GM12864 (cell line): Measurements from ENCODE around the gene MROH7.

Experiments used
- DNase-seq: peaks from one replicate; pipeline ENCODE4 v3.0.0-alpha.2; 2011; ENCODE audit warnings: low read depth
- H3K4me3 ChIP-seq: 2 replicates; pipeline ENCODE4 v1.5.1; 2011; ENCODE audit warnings: mild to moderate bottlenecking, low read depth, low read length, control low read depth
- TF ChIP-seq, protein P1 (sequence below): IDR thresholded peaks from 2 replicates; pipeline ENCODE4 v1.5.1; 2011; ENCODE audit warnings: low read depth, mild to moderate bottlenecking, moderate library complexity, low read length, control low read depth, inconsistent platforms; ENCODE audit errors: missing control alignments

MROH7 gene

DNA sequence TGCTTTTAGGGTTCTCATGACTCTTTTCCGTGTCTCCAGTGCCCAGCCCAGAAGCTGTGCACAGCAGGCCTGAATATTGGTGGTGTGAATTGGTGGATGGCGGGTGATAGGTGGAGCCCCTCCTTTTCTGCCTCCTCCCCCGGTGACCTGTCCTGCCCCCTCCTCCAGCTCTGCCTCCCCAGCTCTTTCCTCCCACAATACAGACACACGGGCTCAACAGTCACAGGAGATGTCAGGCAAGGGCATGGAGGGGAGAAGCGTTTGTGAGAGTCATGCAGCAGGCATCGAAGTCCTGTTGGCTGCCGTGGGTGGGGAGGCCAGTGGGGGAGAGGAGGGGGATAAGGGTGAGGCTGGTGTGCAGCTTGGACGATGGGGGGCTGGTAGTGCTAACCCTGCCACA lies 56.8 kb downstream of the MROH7 start:
- TF ChIP-seq, protein P1, sequence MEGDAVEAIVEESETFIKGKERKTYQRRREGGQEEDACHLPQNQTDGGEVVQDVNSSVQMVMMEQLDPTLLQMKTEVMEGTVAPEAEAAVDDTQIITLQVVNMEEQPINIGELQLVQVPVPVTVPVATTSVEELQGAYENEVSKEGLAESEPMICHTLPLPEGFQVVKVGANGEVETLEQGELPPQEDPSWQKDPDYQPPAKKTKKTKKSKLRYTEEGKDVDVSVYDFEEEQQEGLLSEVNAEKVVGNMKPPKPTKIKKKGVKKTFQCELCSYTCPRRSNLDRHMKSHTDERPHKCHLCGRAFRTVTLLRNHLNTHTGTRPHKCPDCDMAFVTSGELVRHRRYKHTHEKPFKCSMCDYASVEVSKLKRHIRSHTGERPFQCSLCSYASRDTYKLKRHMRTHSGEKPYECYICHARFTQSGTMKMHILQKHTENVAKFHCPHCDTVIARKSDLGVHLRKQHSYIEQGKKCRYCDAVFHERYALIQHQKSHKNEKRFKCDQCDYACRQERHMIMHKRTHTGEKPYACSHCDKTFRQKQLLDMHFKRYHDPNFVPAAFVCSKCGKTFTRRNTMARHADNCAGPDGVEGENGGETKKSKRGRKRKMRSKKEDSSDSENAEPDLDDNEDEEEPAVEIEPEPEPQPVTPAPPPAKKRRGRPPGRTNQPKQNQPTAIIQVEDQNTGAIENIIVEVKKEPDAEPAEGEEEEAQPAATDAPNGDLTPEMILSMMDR, result no peak
- DNase-seq, result no peak

DNA sequence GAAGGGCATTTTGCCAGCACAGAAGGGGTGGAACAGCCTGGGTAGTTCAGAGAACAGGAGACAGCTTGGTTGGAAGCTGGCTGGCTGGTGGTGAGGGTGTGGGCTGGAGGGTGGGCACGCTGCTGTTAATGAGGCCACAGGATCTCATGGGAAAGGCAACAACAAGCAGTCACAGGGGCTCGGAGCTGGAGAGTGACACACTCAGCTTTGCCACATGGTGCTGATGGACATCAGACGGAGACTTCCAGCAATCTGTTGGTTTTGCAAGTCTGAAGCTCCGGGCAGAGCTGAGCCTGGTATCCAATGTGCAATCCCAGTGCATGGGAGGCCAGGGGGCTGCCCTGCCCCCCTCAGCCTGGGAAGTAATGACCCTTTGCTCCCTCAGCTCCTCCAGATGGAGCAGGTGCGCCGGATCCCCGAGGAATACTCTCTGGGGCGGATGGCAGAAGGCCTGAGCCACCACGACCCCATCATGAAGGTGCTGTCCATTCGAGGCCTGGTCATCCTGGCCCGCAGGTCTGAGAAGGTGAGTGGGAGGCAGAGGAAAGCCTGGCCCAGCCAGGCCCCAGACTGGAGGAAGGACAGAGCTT lies 58.4 kb downstream of the MROH7 start:
- no peak overlapping the region for H3K4me3 ChIP-seq
- no peak for DNase-seq
- TF ChIP-seq, protein P1, result no peak

More for the DNA sequence above, 56.8 kb downstream of the MROH7 start:
- H3K4me3 ChIP-seq, result no peak overlapping the region

DNA sequence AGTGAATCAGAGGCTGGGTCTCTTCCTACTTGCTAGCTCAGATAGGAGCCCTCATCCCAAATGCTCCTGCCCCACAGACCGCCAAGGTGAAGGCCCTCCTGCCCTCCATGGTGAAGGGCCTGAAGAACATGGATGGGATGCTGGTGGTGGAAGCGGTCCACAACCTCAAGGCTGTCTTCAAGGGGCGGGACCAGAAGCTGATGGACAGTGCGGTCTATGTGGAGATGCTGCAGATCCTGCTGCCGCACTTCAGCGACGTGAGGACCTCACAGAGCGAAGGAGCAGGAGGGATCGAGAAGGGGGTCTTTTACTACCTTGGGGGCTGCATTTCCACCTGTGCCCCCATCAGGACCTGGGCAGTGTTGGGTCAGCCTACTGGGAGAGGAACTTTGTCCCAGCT lies 59.5 kb downstream of the MROH7 start:
- no peak for DNase-seq
- H3K4me3 ChIP-seq, result no peak overlapping the region
- TF ChIP-seq, protein P1, result no peak

DNA sequence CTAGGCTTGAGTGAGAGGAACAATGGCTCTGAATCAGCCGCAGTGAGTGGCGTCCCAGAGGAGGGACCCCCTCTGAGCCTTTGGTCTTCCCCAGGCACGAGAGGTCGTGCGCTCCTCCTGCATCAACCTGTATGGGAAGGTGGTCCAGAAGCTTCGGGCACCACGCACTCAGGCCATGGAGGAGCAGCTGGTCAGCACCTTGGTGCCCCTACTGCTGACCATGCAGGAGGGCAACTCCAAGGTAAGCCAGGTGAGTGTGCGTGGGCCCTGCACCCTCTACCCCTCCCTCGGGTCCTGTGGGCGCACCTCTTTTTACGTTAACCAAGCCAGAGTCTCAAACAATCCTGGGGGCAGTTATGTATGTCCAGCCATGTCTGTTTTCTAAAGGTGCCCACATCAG lies 60.4 kb downstream of the MROH7 start:
- H3K4me3 ChIP-seq, result no peak overlapping the region

DNA sequence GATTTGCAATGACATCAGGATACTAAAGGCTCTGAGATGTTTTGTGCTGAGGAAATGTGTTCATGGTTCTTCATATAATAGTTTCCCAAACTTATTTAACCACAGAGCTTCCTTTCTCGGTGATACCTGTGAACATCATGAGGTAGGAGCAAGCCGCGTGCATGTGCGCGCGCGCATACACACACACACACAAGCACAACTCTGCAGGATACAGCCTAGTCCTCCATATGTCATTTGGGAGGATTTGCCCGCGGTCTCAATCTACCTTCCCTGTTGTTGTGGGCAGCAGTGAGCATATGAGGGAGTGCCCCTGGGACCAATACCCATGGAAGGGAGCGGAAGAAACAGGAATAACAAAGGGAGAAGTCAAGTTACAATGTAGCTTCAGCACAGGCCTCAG lies 61.9 kb downstream of the MROH7 start:
- no peak overlapping the region for H3K4me3 ChIP-seq
- TF ChIP-seq, protein P1, result no peak
- DNase-seq, result no peak

More for the DNA sequence above, 60.4 kb downstream of the MROH7 start:
- DNase-seq, result no peak
- TF ChIP-seq, protein P1, result no peak

DNA sequence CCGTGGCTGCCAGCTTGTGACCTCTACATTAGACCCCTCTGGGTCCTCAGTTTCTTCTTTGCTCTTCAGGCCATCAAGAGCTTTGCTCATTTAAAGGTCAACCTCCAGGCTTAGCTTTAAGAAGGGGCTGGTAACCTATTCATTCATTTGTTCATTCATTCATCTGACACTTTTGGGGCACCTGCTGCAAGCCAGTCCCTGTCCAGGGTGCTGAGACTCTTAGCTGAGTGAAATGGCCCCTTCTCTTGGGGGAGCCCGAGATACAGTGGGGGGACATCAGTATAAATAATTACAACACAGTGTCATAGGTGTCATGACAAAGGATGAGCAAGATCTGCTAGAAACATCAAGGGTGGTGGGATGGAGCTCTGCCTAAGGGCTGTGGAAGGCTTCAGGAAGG lies 63.6 kb downstream of the MROH7 start:
- no peak for DNase-seq
- no peak overlapping the region for H3K4me3 ChIP-seq
- TF ChIP-seq, protein P1, result no peak

DNA sequence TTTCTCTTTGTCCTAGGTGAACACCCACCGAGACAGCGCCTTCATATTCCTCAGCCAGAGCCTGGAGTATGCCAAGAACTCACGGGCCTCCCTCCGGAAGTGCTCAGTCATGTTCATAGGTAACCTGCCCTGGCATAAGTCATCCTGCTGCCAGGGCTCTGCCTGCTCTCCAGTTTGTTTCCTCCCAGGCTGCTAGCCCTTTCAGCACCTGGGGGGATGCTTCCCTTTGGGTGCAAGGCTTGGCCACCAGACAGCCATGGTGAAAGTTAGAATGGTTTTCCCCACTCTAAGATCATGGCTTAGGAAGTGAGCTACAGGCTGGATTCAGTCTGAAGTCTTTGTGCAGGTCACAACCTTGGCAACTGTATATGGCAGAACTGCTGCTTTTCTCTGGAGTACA lies 64.8 kb downstream of the MROH7 start:
- no peak overlapping the region for H3K4me3 ChIP-seq
- no peak for DNase-seq
- TF ChIP-seq, protein P1, result no peak
